T-cell (primary cell): Measurements from ENCODE around the gene ANKS4B. TPM values are rescaled to one million over a fixed set of nuclear protein-coding genes. Genes with fewer than 3 reads are reported as not detected.

Experiments used
- ATAC-seq, 4 experiments: fragments of 200-7000 bp in 3 of 4; fragments of 150-1000 bp in 1 of 4; cut with Tn5 transposase; replicated peaks in 1 of 4; 1 replicate in 3 of 4; 2 replicates in 1 of 4; pipeline ENCODE4 v1.10.0; 2021; ENCODE audit warnings: moderate library complexity in 3 of 4, mild to moderate bottlenecking in 2 of 4, moderate number of reproducible peaks in 1 of 4
- CTCF ChIA-PET, 2 donors: fragments of 300-600 bp; sonication (Branson Sonifier 250); formaldehyde crosslinking; loops; one replicate each; lab custom pipeline; 2022; ENCODE audit warnings: antibody characterized with exemption in 2 of 2; lab: Charles Lee
- POLR2A ChIA-PET, 2 donors: fragments of 300-600 bp; sonication (Branson Sonifier 250); formaldehyde crosslinking; loops; one replicate each; lab custom pipeline; 2022; ENCODE audit warnings: antibody characterized with exemption in 2 of 2; lab: Charles Lee
- DNase-seq, 35 experiments: peaks; one replicate each; pipeline versions ENCODE4 v3.0.0 to v3.0.0-alpha.2; 2013 to 2023
- H3K27ac ChIP-seq: one replicate; pipeline ENCODE4 v1.5.1; 2013; ENCODE audit warnings: low read length
- H3K27me3 ChIP-seq, 2 experiments: replicated peaks in 1 of 2; 1 replicate in 1 of 2; 2 replicates in 1 of 2; pipeline versions ENCODE4 v1.6.1 to v1.7.0; 2013; ENCODE audit warnings: low read length in 1 of 2, mixed read lengths in 1 of 2; ENCODE audit not compliant: control insufficient read depth in 2 of 2, insufficient read depth in 2 of 2; ENCODE audit errors: extremely low read depth in 1 of 2
- H3K36me3 ChIP-seq, 2 donors: 1 replicate in 1 of 2; 2 replicates in 1 of 2; pipeline versions ENCODE4 v1.6.1 to v1.7.0; 2013; ENCODE audit warnings: low read length in 1 of 2; ENCODE audit not compliant: control insufficient read depth in 2 of 2, insufficient read depth in 1 of 2; ENCODE audit errors: extremely low read depth in 1 of 2
- H3K4me1 ChIP-seq, 2 experiments: 1 replicate in 1 of 2; 2 replicates in 1 of 2; pipeline versions ENCODE4 v1.6.1 to v1.7.0; 2013; ENCODE audit warnings: low read length in 2 of 2, mixed read lengths in 1 of 2; ENCODE audit not compliant: insufficient read depth in 2 of 2, control insufficient read depth in 1 of 2; ENCODE audit errors: extremely low read depth in 1 of 2
- H3K4me3 ChIP-seq, 2 donors: 1 replicate in 1 of 2; 2 replicates in 1 of 2; pipeline versions ENCODE4 v1.5.1 to v1.7.0; 2013; ENCODE audit warnings: mild to moderate bottlenecking in 2 of 2, low read length in 1 of 2, moderate library complexity in 1 of 2; ENCODE audit not compliant: control insufficient read depth in 1 of 2; ENCODE audit errors: extremely low read depth in 1 of 2
- H3K9me3 ChIP-seq: 2 replicates; pipeline ENCODE4 v1.7.0; 2013
- H3K27ac Mint-ChIP-seq, 2 donors: one replicate each; pipeline ENCODE4 v1.8.0; 2020 to 2021; ENCODE audit warnings: mild to moderate bottlenecking in 2 of 2, mixed read lengths in 2 of 2
- H3K27me3 Mint-ChIP-seq, 2 donors: one replicate each; pipeline ENCODE4 v1.8.0; 2021 to 2022; ENCODE audit warnings: mixed read lengths in 2 of 2
- H3K36me3 Mint-ChIP-seq: one replicate; pipeline ENCODE4 v1.8.0; 2021; ENCODE audit warnings: mixed read lengths
- H3K4me1 Mint-ChIP-seq, 3 donors: one replicate each; pipeline ENCODE4 v1.8.0; 2020 to 2022; ENCODE audit warnings: mixed read lengths in 3 of 3, mild to moderate bottlenecking in 1 of 3
- H3K4me3 Mint-ChIP-seq, 3 donors: one replicate each; pipeline ENCODE4 v1.8.0; 2020 to 2022; ENCODE audit warnings: mild to moderate bottlenecking in 3 of 3, mixed read lengths in 3 of 3, moderate library complexity in 3 of 3
- H3K9me3 Mint-ChIP-seq, 3 donors: one replicate each; pipeline ENCODE4 v1.8.0; 2020 to 2022; ENCODE audit warnings: mixed read lengths in 3 of 3
- WGBS: methylation state at CpG from one replicate; pipeline ENCODE4 v1.1.5; 2013; ENCODE audit warnings: missing lambda C conversion rate; ENCODE audit not compliant: insufficient coverage; 5-methylcytosine and 5-hydroxymethylcytosine counted together
- total RNA-seq, 35 experiments: library from RNA in 6 of 35; stranded (reverse) in 6 of 35; fragments of 120-200 nt in 1 of 35; gene quantifications; one replicate each; pipeline versions ENCODE4 v1.2.1 to v1.2.4 and lab custom pipeline; 2013 to 2026

Gene ANKS4B
- total RNA-seq, 5 donors from 2014 or later (not counting 1 experiment from before 2014, with no cell fraction given), result 0.06 to 0.09 TPM; not detected in 3

DNA sequence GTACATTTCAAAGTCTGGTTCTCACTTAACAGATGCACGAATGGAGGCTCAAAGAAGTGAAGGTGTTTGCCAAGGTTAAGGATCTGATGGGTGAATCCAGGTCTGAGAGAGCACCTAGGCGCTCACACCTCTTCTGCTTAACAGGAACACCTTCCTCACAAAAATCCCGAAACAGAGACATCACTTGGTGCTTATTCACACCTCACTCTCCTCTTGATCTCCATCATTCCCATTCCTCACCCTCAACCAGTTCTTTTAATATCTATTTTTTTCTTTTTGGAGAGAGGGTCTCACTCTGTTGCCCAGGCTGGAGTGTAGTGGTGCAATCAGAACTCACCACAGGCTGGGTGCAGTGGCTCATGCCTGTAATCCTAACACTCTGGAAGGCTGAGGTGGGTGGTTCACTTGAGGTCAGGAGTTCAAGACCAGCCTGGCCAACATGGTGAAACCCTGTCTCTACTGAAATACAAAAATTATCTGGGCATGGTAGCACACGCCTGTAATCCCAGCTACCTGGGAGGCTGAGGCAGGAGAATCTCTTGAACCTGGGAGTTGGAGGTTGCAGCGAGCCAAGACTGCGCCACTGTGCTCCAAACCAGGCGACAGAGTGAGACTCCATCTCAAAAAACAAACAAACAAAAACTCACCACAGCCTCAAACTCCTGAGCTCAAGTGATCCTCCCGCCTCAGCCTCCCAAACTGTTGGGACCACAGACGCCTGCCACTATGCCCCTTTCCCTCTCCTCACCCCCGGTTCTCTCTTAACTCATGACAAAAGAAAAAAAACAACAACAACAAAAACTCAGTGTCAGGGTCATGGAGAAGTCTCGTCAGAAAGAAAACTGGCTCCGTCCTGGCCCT lies 29.5 kb downstream of the ANKS4B start:
- DNase-seq, result no peak
- Mint-ChIP-seq H3K27ac (no peak overlapping the region), H3K36me3 (no peaks in the 10 kb centered on the region), H3K27me3 (peaks cover 0 to 4% of the 10 kb centered on the region in 2 donors), H3K9me3 (no peaks in the 10 kb centered on the region), H3K4me1 (peaks cover 0 to 2% (median 0%) of the 10 kb centered on the region in 3 donors), H3K4me3 (no peak overlapping the region)
- 81% methylated on average over 10 of the region's 12 CpGs for WGBS
- Histone ChIP-seq H3K9me3 (no peaks in the 10 kb centered on the region), H3K36me3 (no peaks in the 10 kb centered on the region), H3K4me3 (no peak overlapping the region), H3K27me3 (peaks cover 0 to 9% of the 10 kb centered on the region in 2 experiments), H3K4me1 (no peaks in the 10 kb centered on the region), H3K27ac (no peak overlapping the region)
- ChIA-PET POLR2A (no interaction called here), CTCF (no interaction called here)
- no peak for ATAC-seq

GRCh38 chr16:21263640-21264570 lies 30.4 kb downstream of the ANKS4B start:
- H3K4me3 ChIP-seq, result no peak overlapping the region
- H3K4me1 Mint-ChIP-seq, result peaks cover 0 to 2% (median 0%) of the 10 kb centered on the region in 3 donors
- WGBS, result 73% methylated on average over 4 of the region's 14 CpGs
- H3K27ac ChIP-seq, result no peak overlapping the region
- peaks cover 0 to 4% of the 10 kb centered on the region in 2 donors for H3K27me3 Mint-ChIP-seq
- POLR2A ChIA-PET, result no interaction called here
- ATAC-seq, result no peak
- H3K4me1 ChIP-seq, result no peaks in the 10 kb centered on the region
- no peak overlapping the region for H3K27ac Mint-ChIP-seq
- no peaks in the 10 kb centered on the region for H3K36me3 Mint-ChIP-seq
- DNase-seq, result no peak
- no peak overlapping the region for H3K4me3 Mint-ChIP-seq
- peaks cover 0 to 9% of the 10 kb centered on the region in 2 experiments for H3K27me3 ChIP-seq
- H3K36me3 ChIP-seq, result no peaks in the 10 kb centered on the region
- H3K9me3 Mint-ChIP-seq, result no peaks in the 10 kb centered on the region
- CTCF ChIA-PET, result no interaction called here
- H3K9me3 ChIP-seq, result no peaks in the 10 kb centered on the region

DNA sequence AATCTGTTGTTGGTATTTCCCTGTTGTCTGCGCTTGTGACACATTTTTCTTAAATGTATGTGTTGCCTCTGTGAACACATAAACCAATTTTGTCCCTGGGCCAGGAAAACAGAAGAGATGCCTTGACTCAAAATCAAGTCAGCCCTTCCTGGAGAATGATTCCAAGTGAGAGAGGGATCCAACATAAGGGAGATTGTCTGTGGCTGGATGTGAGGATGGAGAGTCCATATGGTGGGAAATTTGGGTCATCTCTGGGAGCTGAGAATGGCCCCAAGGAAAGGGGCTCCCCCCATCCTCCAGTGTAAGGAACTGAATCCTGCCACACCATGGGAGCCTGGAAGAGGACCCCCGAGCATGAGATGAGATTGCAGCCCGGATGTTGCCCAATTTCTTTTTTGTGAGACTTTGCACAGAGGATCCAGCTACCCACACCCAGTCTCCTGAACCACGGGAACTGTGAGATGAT lies 31.1 kb downstream of the ANKS4B start:
- Mint-ChIP-seq H3K27me3 (peaks cover 0 to 3% of the 10 kb centered on the region in 2 donors), H3K4me3 (no peak overlapping the region), H3K27ac (no peak overlapping the region), H3K9me3 (no peaks in the 10 kb centered on the region), H3K4me1 (peaks cover 0 to 2% (median 0%) of the 10 kb centered on the region in 3 donors), H3K36me3 (no peaks in the 10 kb centered on the region)
- DNase-seq (no peak), ATAC-seq (no peak)
- Histone ChIP-seq H3K4me1 (no peaks in the 10 kb centered on the region), H3K27ac (no peak overlapping the region), H3K4me3 (no peak overlapping the region), H3K9me3 (no peaks in the 10 kb centered on the region), H3K27me3 (peaks cover 0 to 7% of the 10 kb centered on the region in 2 experiments), H3K36me3 (no peaks in the 10 kb centered on the region)
- ChIA-PET POLR2A (no interaction called here), CTCF (no interaction called here)
- WGBS, result no CpG with 5 or more reads among the region's 4 CpGs

- H3K36me3 Mint-ChIP-seq, result no peaks in the 10 kb centered on the region
- ATAC-seq (no peak), DNase-seq (no peak)
- H3K36me3 ChIP-seq, result no peaks in the 10 kb centered on the region
- H3K27ac Mint-ChIP-seq, result no peak overlapping the region
- peaks cover 0 to 4% of the 10 kb centered on the region in 2 experiments for H3K27me3 ChIP-seq
- no peaks in the 10 kb centered on the region for H3K27me3 Mint-ChIP-seq
- H3K9me3 Mint-ChIP-seq, result no peaks in the 10 kb centered on the region
- CTCF ChIA-PET, result no interaction called here
- no peak overlapping the region for H3K4me3 ChIP-seq
- 84% methylated on average over 4 of the region's 9 CpGs for WGBS
- peaks cover 0 to 2% (median 0%) of the 10 kb centered on the region in 3 donors for H3K4me1 Mint-ChIP-seq
- no peak overlapping the region for H3K4me3 Mint-ChIP-seq
- H3K27ac ChIP-seq, result no peak overlapping the region
- POLR2A ChIA-PET, result no interaction called here
- H3K9me3 ChIP-seq, result no peaks in the 10 kb centered on the region
- H3K4me1 ChIP-seq, result no peaks in the 10 kb centered on the region
Measured at GRCh38 chr16:21265104-21265837, 31.8 kb downstream of the ANKS4B start.

- no peak overlapping the region for H3K27ac Mint-ChIP-seq
- H3K9me3 ChIP-seq, result no peaks in the 10 kb centered on the region
- H3K27ac ChIP-seq, result no peak overlapping the region
- H3K27me3 ChIP-seq, result no peaks in the 10 kb centered on the region
- H3K4me3 Mint-ChIP-seq, result no peak overlapping the region
- no peaks in the 10 kb centered on the region for H3K36me3 Mint-ChIP-seq
- ATAC-seq (no peak), DNase-seq (no peak)
- no peaks in the 10 kb centered on the region for H3K9me3 Mint-ChIP-seq
- H3K4me1 ChIP-seq, result no peaks in the 10 kb centered on the region
- ChIA-PET POLR2A (no interaction called here), CTCF (no interaction called here)
- peaks cover 0 to 3% of the 10 kb centered on the region in 2 donors for H3K27me3 Mint-ChIP-seq
- peaks cover 0 to 2% (median 0%) of the 10 kb centered on the region in 3 donors for H3K4me1 Mint-ChIP-seq
- WGBS, result 84% methylated on average over 4 of the region's 4 CpGs
- H3K36me3 ChIP-seq, result no peaks in the 10 kb centered on the region
- H3K4me3 ChIP-seq, result no peak overlapping the region
Measured at GRCh38 chr16:21267298-21267697, 33.8 kb downstream of the ANKS4B start.

DNA sequence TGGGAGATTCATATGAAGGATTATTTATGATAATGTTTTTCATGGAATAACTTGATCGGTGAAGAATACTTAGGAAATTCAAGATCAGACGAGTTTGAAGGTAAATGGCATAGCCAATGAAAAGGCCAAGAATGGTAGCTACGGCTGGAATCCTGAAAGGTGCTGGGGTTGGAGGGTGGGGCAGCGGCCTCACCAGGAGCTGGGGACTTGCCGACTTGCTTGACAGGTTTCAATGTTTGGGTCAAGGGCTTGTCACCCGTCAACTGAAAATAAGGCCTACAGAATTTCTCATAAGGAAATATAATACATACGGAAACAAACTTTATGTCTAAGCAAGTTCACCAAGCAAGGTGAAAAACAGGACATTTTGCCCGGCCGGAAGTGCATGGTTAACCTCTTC lies 34.7 kb downstream of the ANKS4B start:
- ATAC-seq (no peak), DNase-seq (no peak)
- Histone ChIP-seq H3K4me1 (no peaks in the 10 kb centered on the region), H3K36me3 (no peaks in the 10 kb centered on the region), H3K27ac (no peak overlapping the region), H3K27me3 (no peaks in the 10 kb centered on the region), H3K4me3 (no peak overlapping the region), H3K9me3 (no peaks in the 10 kb centered on the region)
- Mint-ChIP-seq H3K36me3 (no peaks in the 10 kb centered on the region), H3K27ac (no peak overlapping the region), H3K4me3 (no peak overlapping the region), H3K4me1 (peaks cover 0 to 2% (median 0%) of the 10 kb centered on the region in 3 donors), H3K9me3 (no peaks in the 10 kb centered on the region), H3K27me3 (peaks cover 0 to 8% of the 10 kb centered on the region in 2 donors)
- ChIA-PET CTCF (no interaction called here), POLR2A (no interaction called here)
- 83% methylated on average over 2 of the region's 9 CpGs for WGBS
